Measurements from ENCODE around the gene TTLL12.

DNA sequence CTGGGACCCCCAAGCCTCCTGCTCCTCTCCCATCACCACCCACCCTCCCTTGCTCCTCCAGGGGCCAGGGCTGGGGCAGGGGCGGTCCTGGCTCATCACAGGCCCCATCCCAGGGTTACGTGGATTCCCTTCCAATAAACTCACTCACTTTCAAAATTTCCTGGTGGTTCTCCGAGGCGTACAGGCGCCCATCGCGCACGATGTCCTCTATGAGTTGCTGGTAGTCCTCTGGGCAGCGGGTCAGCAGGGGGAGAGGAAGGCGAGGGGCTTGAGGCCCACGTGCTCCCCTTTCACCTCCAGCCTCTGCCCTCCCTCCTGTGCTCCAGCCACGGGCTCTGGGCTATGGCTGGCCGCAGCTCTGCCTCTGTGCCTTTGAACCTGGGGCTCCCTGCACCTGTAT, 20.5 kb upstream of the TTLL12 start:
- TF ChIP-seq CTCF (IDR thresholded peaks at IDR 0.05; ENCODE audit: low read length) (no peak), EZH2 (optimal IDR thresholded peaks at IDR 0.05; ENCODE audit: low read depth, low read length) (no peak), EZH2phosphoT487 (IDR thresholded peaks at IDR 0.05; ENCODE audit: low read length) (no peak)
